HG03066 (cell line): ENCODE data around the gene LAGE3.
"Not testable (repeated sequence)": the region's sequence is repeated elsewhere in the genome, so short reads cannot be mapped to it uniquely, and the experiment has no call there.

Experiments used
- ATAC-seq: cut with Tn5 transposase; IDR thresholded peaks from one replicate; pipeline ENCODE4 v1.9.1; 2021; ENCODE audit warnings: low read depth; ENCODE audit not compliant: unreplicated experiment

LAGE3 gene

DNA sequence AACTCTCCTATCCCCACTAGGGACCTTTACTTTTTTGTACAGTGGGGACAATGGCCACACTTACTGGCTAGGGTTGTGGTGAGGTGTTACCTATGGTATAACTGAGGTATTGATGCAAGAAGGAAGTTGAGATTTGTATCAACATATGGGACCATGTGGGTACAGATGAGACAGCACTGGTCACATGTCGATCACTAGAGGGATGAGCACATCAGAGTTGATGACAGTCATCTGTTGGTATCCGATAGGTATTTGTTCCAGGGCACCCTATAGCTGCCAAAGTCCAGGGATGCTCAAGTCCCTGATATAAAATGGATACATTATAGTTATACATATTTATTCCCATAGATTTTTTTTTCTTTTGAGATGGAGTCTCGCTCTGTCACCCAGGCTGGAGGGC is 23.9 kb upstream of the LAGE3 start:
- ATAC-seq: no peak

GRCh38 chrX:154502098-154502497 is 23.0 kb upstream of the LAGE3 start:
- no peak for ATAC-seq

GRCh38 chrX:154501423-154501822 is 22.3 kb upstream of the LAGE3 start:
- ATAC-seq: not testable (repeated sequence)

GRCh38 chrX:154496591-154497137 is 17.6 kb upstream of the LAGE3 start:
- ATAC-seq: not testable (repeated sequence)

DNA sequence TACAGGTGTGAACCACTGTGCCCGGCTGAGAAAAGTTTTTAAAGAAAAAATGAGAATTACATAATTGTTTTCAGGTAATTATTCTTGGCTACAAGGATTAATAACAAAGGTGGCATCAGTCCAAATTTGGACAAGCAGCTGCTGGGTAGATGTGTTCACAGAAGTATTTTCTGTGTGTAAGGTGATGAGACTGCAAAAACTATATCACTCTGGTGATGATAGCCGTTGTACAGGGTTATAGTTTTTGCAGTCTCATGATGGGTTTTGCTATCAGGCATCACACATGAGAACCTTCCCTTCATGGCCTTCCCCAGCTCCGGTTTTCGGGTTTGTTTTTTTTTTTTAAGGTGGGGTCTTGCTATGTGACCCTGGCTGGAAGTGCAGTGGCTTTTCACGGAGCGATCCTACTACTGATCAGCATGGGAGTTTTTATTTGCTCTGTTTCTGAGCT is 16.4 kb upstream of the LAGE3 start:
- ATAC-seq: no peak

DNA sequence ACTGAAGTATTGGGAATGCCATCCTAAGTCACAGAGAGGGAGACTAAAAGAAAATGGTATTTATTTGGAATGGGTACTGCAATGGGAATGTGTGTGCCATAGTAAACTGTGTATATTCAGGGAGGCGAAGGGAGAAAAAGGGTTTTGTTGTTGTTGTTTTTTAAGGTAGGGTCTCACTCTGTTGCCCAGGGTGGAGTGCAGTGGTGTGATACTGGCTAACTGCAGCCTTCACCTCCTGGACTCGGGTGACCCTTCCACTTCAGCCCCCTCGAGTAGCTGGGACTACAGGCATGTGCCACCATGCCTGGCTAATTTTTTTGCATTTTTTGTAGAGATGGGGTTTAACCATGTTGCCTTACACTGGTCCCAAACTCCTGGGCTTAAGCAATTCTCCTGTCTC is 15.6 kb upstream of the LAGE3 start:
- no peak for ATAC-seq

GRCh38 chrX:154490414-154491083 is 11.5 kb upstream of the LAGE3 start, which contains the start of gene SLC10A3:
Gene SLC10A3, minus strand, starts transcription at chrX:154490629. Its CDS starts 1,689 bp downstream, at chrX:154488940.
- peak; percentile 80 for ATAC-seq

- ATAC-seq: peak; percentile 8
These were observed 10.9 kb upstream of the LAGE3 start for GRCh38 chrX:154490021-154490413.

DNA sequence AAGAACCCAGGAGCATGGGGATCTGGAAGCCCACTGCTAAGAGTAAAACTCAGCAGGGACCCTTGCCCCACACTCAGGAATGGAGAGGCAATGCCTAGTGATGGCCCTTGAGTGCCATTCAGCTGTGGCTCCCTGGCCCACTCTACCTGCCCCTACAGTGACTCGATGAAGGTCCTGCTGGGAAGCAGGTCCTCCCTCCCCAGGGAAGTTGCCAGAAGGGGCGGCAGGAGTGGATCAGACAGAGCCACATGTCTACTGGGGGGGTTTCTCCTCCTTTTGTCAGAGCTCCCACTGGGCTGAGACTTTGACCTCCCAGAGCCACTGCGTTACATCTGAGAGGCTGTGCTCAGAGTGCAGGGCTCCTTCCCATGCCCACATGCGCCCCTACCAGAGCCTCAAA is 10.1 kb upstream of the LAGE3 start:
- no peak for ATAC-seq

DNA sequence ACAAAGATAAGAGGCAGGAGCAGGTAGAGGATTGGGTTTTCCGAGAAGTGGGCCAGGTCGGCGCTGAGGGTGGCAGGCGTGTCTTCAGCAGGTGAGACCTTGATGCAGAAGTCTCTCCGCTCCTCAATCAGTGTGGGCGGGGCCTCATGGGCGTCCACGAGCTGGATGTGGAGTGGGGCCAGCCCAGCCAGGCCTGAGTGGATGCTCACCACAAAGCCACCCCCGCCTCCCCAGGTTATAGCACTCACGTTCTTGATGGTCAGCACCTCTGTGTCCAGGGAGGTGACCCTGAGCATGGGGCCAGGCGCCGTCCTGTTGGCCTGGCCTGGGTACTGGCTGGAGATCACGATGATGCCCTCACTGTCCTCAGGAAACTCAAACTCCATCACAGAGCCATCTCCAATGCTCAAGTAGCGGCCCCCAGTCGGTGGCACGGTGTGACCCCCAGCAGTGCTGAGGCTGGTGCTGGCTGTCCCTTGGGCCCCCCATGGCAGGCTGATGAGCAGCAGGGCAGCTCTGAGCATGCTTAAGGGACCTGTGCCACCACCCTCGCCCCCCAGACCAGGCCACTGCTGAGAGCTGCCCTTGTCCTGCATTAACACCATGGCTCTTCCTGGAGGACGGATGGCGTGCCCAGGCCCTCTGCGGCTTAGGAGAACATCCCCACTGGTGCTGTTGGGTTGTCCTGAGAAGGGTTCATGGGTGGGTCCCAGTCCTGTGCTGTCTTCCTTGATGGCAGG is 9.4 kb upstream of the LAGE3 start:
- no peak for ATAC-seq

DNA sequence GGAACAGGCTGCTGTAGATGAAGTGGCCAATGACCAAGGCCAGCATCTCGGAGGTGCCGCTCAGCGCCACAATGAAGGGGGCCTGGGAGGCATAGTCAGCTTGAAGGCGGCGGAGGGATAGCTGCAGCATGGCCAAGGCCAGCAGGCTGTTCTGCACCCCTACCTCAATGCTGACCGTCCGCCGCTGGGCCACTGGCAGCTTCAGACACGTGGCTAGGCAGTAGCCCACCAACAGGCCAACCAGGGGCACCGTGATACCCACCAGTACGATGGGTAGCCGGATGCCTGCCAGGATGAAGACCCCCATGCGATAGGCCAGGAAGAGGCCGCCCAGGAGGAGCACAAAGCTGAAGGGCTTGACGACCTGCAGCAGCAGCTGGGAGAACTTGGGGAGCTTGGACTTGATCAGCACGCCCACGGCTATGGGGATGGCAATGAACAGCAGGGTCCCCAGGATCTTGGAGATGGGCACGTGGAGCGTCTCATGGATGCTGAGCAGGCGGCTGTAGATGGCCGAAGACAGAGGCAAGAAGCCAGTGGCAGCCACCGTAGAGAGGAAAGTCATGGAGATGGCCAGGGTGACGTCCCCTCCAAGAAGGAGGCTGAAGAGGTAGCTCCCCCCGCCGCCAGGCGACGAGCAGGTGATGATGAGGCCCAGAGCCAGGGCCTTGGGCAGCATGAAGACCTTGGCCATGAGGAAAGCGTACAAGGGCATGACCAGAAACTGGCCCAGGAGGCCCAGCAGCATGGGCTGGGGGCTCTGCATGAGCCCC is 8.6 kb upstream of the LAGE3 start:
- no peak for ATAC-seq

DNA sequence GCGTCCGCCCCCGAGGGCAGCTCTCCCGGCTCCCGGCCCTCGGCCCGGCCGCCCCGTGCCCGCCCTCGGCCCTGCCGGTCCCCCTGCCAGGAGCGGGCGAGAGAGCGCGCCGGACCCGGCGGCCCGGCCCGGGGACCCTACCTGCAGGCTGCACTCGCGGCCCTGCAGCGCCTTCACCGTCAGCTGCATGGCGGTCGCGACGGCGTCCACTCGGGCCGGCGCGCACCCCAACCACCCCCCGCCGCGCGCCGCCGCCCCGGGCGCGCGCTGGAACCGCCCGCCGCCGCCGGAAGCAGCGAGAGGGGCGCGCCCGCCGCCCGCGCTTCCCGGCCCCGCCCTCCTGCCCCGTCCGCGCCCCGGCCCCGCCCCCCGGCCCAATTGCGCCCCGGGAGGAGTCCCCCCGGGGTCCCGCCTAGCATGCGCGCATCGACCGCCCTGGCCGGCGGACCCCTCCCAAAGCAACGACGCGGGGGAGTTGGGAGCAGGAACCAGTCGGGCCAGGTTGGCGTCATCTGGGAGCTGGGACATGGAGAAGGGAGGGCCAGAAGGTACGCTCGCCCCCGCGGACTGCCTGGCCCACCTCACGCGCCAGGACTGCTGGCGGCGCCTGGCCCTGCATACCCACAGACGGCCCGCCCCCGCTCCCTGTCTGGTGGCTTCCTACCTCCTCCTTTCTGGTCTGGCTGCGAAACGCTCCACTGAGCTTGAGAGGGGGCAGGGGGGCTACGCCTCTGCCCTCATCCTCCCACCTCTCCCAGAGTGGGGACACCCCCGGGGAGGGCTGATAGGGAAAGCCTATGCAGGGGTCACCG is 7.5 kb upstream of the LAGE3 start, which contains the start of gene UBL4A:
Gene UBL4A, minus strand, starts transcription at position 220 of the 812 bp plus-strand sequence. Its CDS starts 31 bp downstream, at position 189.
- no peak for ATAC-seq

GRCh38 chrX:154486052-154486395 is 6.9 kb upstream of the LAGE3 start:
- no peak for ATAC-seq

- ATAC-seq: no peak
These were observed 6.3 kb upstream of the LAGE3 start for GRCh38 chrX:154485150-154486051.

- no peak for ATAC-seq
These were observed 5.4 kb upstream of the LAGE3 start for GRCh38 chrX:154484255-154485149.

- ATAC-seq: no peak
These were observed 4.2 kb upstream of the LAGE3 start for GRCh38 chrX:154483325-154483724.

DNA sequence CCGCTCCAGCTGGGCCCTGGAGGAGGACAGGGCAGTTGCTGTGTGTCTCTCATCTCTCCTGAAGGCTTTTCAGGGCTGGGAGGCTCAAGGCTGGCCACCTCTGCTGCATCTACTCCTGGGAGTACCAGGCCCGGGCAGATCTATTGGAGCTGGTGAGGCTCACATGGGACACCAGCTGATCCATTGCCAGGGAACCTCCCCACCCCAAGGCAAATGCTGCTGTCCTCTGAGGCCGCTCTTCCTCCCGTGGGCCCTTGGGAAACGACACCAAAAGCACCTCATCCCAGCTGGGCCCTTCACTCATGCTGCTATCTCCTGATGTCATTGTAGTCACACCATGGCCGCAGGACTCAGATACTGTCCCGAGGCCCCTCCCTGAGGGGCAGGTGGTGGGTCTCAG is 3.7 kb upstream of the LAGE3 start:
- ATAC-seq: no peak

GRCh38 chrX:154481911-154482601 is 3.0 kb upstream of the LAGE3 start:
- no peak for ATAC-seq
